ENCODE measurements around the gene PCGF3.

- TF ChIP-seq EZH2 (IDR thresholded peaks at IDR 0.05; ENCODE audit: insufficient read depth, poor library complexity, severe bottlenecking): no peak
- TF ChIP-seq EZH2phosphoT487 (IDR thresholded peaks at IDR 0.05; ENCODE audit: insufficient read depth, low read depth): no peak
Measured at GRCh38 chr4:661881-662761, 43.5 kb upstream of the PCGF3 start.

Measured in GM23248 (cell line).